ENCODE measurements around the gene TAMM41.

GRCh38 chr3:11829416-11829815 is 17.3 kb downstream of the TAMM41 start:
- TF ChIP-seq, protein P1, sequence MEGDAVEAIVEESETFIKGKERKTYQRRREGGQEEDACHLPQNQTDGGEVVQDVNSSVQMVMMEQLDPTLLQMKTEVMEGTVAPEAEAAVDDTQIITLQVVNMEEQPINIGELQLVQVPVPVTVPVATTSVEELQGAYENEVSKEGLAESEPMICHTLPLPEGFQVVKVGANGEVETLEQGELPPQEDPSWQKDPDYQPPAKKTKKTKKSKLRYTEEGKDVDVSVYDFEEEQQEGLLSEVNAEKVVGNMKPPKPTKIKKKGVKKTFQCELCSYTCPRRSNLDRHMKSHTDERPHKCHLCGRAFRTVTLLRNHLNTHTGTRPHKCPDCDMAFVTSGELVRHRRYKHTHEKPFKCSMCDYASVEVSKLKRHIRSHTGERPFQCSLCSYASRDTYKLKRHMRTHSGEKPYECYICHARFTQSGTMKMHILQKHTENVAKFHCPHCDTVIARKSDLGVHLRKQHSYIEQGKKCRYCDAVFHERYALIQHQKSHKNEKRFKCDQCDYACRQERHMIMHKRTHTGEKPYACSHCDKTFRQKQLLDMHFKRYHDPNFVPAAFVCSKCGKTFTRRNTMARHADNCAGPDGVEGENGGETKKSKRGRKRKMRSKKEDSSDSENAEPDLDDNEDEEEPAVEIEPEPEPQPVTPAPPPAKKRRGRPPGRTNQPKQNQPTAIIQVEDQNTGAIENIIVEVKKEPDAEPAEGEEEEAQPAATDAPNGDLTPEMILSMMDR (IDR thresholded peaks at IDR 0.05; ENCODE audit: low read length): no peak
- TF ChIP-seq EZH2 (IDR thresholded peaks at IDR 0.05; ENCODE audit: borderline replicate concordance, low read length): no peak

Data from OCI-LY1 (cell line).